ENCODE data around the gene KRT16.

Gene KRT16

DNA sequence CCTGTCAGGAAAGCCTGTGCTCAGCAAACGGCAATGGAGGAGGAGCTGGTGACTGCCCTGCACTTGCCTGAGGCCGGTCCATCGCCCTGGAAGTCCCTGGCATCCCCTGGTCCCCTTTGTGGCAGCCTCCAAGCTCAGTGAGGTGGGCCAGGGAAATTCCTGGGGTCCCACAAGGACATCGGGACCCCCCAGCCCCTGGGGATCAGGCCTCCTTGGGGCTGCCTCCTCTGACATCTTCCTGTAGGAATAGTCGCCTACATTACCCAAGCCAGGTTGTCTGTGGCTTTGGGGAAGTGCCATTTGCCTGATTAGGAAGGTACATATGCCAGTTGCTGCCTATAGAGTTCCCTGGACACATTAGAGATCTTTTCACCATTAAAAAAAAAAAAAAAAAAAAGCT is 33.6 kb downstream of the KRT16 start:
- TF ChIP-seq EP300 (IDR thresholded peaks at IDR 0.05; ENCODE audit: borderline replicate concordance) (no peak), ZBTB7A (IDR thresholded peaks at IDR 0.05; ENCODE audit: low read depth) (no peak), TCF12 (IDR thresholded peaks at IDR 0.05; ENCODE audit: low read depth) (no peak), RAD21 (IDR thresholded peaks at IDR 0.05; ENCODE audit: low read depth) (no peak), CEBPB (IDR thresholded peaks at IDR 0.05) (no peak)
- TF ChIP-seq, protein P1, sequence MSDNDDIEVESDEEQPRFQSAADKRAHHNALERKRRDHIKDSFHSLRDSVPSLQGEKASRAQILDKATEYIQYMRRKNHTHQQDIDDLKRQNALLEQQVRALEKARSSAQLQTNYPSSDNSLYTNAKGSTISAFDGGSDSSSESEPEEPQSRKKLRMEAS (IDR thresholded peaks at IDR 0.05): no peak

DNA sequence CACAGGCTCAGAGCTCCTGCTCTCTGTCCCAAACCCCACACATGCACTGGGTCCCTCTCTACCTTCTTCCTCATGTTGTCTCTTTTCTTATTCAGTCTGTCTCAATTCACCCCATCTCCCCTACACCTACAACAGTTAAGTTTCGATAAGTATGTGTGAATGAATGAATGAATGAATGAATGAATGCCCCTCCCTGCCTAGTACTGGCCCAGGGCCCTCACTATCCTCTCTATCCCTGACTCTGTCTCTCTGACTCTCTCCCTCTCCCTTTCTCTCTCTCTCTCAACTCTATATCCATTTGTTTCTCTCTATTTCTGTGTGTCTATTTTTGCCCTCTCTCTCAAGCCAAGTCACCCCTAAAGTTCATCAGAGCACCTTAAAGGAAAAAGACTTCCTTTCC is 34.0 kb downstream of the KRT16 start:
- TF ChIP-seq RAD21 (IDR thresholded peaks at IDR 0.05; ENCODE audit: low read depth) (no peak), NFIC (IDR thresholded peaks at IDR 0.05) (no peak), TCF12 (IDR thresholded peaks at IDR 0.05; ENCODE audit: low read depth) (no peak), YY1 (IDR thresholded peaks at IDR 0.05; ENCODE audit: low read depth) (no peak), TEAD4 (IDR thresholded peaks at IDR 0.05) (no peak), EP300 (IDR thresholded peaks at IDR 0.05; ENCODE audit: borderline replicate concordance) (no peak), ZBTB7A (IDR thresholded peaks at IDR 0.05; ENCODE audit: low read depth) (no peak), TAF1 (IDR thresholded peaks at IDR 0.05; ENCODE audit: low read depth) (no peak), FOXM1 (IDR thresholded peaks at IDR 0.05; ENCODE audit: borderline replicate concordance, low read depth) (no peak), CEBPB (IDR thresholded peaks at IDR 0.05) (no peak), EGR1 (IDR thresholded peaks at IDR 0.05) (no peak), CREB1 (IDR thresholded peaks at IDR 0.05; ENCODE audit: low read depth) (no peak)
- TF ChIP-seq, protein P2, sequence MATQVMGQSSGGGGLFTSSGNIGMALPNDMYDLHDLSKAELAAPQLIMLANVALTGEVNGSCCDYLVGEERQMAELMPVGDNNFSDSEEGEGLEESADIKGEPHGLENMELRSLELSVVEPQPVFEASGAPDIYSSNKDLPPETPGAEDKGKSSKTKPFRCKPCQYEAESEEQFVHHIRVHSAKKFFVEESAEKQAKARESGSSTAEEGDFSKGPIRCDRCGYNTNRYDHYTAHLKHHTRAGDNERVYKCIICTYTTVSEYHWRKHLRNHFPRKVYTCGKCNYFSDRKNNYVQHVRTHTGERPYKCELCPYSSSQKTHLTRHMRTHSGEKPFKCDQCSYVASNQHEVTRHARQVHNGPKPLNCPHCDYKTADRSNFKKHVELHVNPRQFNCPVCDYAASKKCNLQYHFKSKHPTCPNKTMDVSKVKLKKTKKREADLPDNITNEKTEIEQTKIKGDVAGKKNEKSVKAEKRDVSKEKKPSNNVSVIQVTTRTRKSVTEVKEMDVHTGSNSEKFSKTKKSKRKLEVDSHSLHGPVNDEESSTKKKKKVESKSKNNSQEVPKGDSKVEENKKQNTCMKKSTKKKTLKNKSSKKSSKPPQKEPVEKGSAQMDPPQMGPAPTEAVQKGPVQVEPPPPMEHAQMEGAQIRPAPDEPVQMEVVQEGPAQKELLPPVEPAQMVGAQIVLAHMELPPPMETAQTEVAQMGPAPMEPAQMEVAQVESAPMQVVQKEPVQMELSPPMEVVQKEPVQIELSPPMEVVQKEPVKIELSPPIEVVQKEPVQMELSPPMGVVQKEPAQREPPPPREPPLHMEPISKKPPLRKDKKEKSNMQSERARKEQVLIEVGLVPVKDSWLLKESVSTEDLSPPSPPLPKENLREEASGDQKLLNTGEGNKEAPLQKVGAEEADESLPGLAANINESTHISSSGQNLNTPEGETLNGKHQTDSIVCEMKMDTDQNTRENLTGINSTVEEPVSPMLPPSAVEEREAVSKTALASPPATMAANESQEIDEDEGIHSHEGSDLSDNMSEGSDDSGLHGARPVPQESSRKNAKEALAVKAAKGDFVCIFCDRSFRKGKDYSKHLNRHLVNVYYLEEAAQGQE (IDR thresholded peaks at IDR 0.05; ENCODE audit: low read depth): no peak
- TF ChIP-seq, protein P1 (IDR thresholded peaks at IDR 0.05): no peak
- TF ChIP-seq, protein P3, sequence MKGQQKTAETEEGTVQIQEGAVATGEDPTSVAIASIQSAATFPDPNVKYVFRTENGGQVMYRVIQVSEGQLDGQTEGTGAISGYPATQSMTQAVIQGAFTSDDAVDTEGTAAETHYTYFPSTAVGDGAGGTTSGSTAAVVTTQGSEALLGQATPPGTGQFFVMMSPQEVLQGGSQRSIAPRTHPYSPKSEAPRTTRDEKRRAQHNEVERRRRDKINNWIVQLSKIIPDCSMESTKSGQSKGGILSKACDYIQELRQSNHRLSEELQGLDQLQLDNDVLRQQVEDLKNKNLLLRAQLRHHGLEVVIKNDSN (IDR thresholded peaks at IDR 0.05): no peak

DNA sequence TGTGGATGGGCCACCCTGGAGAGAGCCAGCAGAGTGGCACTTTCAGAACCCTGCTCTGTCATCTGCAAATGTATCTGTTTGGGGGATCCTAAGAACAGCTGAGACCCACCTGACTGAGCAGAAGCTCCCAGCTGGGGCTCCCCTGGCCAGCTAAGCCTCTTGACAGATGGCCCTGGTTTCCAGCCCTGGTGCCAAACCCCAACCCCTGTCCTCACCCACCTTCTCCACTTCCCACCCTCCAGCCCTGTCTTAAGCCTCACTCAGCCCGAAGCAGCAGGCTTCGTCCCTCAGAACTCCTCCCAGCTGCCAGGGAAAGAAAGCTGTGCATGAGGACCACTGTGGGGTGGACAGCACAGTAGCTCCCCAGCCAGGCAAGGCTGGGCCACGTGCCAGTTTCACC is 37.2 kb downstream of the KRT16 start:
- TF ChIP-seq, protein P2 (IDR thresholded peaks at IDR 0.05; ENCODE audit: low read depth): no peak
- no peak for TF ChIP-seq EP300 (IDR thresholded peaks at IDR 0.05; ENCODE audit: borderline replicate concordance)
- no peak for TF ChIP-seq CEBPB (IDR thresholded peaks at IDR 0.05)
- no peak for TF ChIP-seq RAD21 (IDR thresholded peaks at IDR 0.05; ENCODE audit: low read depth)
- no peak for TF ChIP-seq NFIC (IDR thresholded peaks at IDR 0.05)
- no peak for TF ChIP-seq FOXM1 (IDR thresholded peaks at IDR 0.05; ENCODE audit: borderline replicate concordance, low read depth)
- no peak for TF ChIP-seq YY1 (IDR thresholded peaks at IDR 0.05; ENCODE audit: low read depth)
- TF ChIP-seq TEAD4 (IDR thresholded peaks at IDR 0.05): no peak
- no peak for TF ChIP-seq EGR1 (IDR thresholded peaks at IDR 0.05)
- TF ChIP-seq, protein P1 (IDR thresholded peaks at IDR 0.05): no peak
- no peak for TF ChIP-seq TAF1 (IDR thresholded peaks at IDR 0.05; ENCODE audit: low read depth)
- TF ChIP-seq ZBTB7A (IDR thresholded peaks at IDR 0.05; ENCODE audit: low read depth): no peak
- TF ChIP-seq, protein P3 (IDR thresholded peaks at IDR 0.05): no peak
- TF ChIP-seq CREB1 (IDR thresholded peaks at IDR 0.05; ENCODE audit: low read depth): no peak
- TF ChIP-seq TCF12 (IDR thresholded peaks at IDR 0.05; ENCODE audit: low read depth): no peak

DNA sequence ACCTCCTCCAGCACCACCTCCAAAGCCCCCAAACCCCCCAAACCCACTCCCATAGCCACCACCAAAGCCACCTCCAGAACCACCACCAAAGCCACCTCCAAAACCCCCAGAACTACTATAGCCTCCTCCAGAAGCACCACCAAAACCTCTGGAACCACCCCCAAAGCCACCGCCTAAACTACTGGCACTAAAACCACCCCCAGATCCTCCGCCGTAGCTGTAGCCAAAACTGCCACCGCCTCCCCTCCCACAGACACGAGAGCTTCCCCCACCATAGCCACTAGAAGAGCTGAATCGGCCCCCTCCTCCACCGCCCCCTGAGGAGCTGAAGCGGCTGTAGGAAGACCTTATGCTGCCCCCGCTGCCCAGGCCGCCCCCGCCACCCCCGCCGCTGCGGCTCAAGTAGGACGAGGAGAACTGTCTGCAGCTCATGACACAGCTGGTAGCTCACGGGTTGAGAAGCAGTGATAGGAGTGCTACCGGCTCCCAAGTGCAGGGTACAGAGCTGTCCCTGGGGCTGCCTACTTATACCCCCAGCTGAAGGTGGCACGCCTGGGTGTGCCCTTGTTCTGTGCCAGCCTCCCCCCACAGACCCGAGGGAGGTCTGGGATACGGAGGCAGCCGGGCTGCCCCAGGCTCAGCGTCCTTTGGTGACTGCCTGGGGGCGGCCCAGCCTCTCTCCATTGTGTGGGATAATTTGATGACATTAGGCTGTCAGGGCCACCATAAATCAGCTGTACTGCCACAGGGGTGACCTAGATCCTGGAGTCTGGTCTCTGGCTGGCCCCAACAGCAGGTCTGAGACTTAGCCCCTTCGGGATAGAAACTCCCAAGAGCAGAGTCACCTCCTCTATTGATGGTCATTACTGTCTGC is 40.8 kb downstream of the KRT16 start, which contains the start of gene KRT9:
KRT9 (minus strand) TSS at position 499 of the 874 bp plus-strand sequence; CDS start at position 432, 67 bp downstream.
- TF ChIP-seq EP300 (IDR thresholded peaks at IDR 0.05; ENCODE audit: borderline replicate concordance) (no peak), YY1 (IDR thresholded peaks at IDR 0.05; ENCODE audit: low read depth) (no peak), EGR1 (IDR thresholded peaks at IDR 0.05) (no peak), ZBTB7A (IDR thresholded peaks at IDR 0.05; ENCODE audit: low read depth) (no peak), CREB1 (IDR thresholded peaks at IDR 0.05; ENCODE audit: low read depth) (no peak), TAF1 (IDR thresholded peaks at IDR 0.05; ENCODE audit: low read depth) (no peak), TEAD4 (IDR thresholded peaks at IDR 0.05) (no peak), NFIC (IDR thresholded peaks at IDR 0.05) (no peak)
- TF ChIP-seq, protein P3 (IDR thresholded peaks at IDR 0.05): no peak
- TF ChIP-seq, protein P2 (IDR thresholded peaks at IDR 0.05; ENCODE audit: low read depth): no peak
